IPS DF 4.7 (cell line): ENCODE results near the gene PAH.

Source experiments
- DNase-seq: peaks from one replicate; pipeline ENCODE4 v3.0.0-alpha.2; 2013; ENCODE audit warnings: low spot score; ENCODE audit errors: extremely low read depth

The PAH gene

DNA sequence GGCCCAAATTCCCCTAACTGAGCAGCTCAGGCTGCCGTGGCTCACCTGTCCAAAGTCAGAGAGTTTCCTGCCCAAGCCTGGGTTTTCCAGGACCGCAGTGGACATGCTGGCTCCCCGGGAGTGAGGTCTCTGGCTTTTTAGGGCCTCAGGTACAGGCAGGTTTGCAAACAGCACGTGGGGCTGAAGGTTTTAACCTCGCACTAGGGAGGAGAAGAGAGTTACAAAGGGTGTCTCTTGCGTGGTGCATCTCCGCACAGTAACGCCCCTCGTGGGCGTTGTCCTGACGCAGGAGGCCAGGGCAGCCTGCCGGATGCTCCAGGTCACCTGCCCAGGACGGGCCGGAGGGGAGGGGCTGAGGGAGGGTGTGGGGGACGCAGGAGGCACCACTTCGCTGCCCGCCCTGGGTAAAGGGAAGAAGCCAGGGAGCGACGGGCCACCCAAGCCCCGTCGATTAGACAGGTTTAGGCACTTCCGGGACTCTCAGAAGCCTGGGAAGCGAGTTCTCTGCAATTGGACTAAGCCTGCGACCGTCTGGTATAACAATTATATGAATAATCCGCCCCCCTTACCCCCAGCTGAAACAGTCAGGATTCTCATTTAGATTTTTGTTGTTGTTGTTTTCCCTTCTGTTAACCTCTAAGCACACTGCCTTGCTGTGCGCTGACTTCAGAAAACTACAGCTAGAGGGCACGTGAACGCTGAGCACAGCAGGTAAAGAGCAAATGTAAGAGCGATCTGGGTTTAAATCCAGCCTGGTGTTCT, at the start of gene PAH:
TSS of gene PAH (minus strand) at position 219 of the 762 bp plus-strand sequence. CDS start at position 105, 114 bp downstream.
- DNase-seq = peak; percentile 60

- DNase-seq = no peak
Observed at GRCh38 chr12:102966200-102966863, 49.3 kb upstream of the PAH start.

DNA sequence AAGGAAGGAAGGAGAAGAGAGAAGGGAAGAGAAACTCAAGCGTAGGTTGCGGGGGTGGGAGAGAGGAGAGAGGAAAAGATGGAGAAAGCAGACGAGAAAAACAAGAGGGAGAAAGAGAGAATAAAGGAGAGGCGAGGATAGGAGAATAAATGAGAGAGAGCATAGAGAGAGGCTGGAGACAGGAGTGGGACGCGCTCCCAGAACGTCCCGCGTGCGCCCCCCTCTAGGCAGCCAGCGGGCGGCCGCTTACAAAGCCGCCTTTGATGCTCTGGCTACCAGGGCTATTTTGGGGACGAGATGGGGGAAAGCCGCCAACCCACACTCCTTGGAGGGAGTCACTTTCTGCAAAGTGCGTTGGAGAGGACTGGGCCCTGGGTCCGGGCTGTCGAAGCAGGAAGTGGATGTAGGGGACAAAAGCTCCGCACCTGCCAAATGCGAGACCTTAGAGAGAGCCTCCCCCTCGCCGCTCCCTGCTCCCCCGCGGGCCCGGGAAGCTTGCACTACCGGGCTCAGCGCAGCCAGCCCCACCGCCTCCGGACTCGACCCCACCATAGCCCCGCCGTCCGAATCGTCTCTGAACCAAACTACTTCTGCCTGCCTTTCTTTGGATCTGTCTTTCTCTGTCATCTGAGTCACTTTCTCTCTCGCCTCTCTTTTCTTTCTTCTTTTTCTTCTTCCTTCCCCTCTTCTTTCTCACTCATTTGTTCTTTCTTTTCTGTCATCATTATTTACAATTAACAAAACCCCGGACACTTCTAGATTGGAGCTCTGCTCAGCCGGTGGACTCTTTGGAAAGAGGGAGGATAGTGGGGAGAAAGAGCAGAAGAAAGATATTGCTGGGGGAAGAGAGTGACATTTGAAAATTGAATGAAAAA, 48.5 kb upstream of the PAH start:
- DNase-seq = no peak

DNA sequence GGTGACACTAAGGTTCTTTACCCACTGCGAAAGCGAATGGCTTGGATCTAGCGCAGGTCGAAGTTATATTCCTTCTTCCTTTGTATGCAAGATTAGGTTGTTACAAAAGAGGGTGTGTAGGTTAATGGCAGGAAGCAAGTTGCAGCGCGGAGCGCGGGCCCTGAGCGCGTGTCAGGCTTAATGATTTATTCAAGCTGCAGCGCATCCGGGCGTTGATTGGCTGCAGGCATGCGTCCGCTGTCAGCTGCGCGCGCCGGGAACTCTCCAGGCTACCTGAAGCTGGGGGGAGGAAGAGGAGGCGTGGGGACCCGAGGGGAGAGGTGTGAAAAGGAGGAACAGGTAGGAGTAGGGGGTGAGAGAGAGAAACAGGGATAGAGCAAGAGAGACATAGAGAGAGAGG, 47.8 kb upstream of the PAH start:
- DNase-seq = no peak

DNA sequence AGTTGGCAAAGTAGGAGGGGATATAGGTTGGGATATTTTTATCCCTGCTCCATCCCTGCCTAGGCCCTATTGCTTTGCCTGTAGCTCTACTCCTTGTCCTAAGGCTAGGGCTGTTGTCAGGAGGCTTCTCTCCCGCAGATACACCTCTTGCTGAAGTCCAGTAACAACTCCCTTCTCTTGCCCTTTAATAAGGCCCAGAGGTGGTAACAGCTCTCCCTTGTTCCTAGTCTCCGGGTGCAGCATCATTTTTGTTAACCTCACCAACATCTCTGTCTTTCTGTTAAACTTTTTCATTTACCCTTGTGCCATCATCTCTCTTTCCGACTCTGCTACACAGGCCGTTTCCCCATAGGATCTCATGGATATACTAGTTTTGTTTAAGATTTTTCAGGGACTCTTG, 46.8 kb upstream of the PAH start:
- no peak for DNase-seq

DNA sequence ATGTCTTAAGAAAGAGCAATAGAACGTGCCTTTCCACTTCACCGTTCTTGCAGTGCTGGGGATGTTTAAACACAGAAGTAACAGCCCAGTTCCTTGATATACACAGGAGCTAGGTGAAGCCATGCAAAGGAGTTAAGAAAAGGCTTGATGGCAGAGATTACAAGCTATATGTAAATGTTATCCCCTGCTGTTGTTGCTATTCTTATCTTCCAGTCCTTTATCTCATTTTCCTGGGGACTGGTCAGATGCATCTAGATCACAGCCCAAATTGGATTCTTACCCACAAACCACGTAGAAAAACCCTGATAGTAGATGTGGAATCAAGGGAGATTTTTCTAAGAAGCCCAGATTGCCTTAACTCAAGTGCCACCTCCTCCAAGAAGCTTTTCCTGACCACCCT, 45.9 kb upstream of the PAH start:
- DNase-seq = no peak

- no peak for DNase-seq
Observed at GRCh38 chr12:102962532-102962931, 45.5 kb upstream of the PAH start.

DNA sequence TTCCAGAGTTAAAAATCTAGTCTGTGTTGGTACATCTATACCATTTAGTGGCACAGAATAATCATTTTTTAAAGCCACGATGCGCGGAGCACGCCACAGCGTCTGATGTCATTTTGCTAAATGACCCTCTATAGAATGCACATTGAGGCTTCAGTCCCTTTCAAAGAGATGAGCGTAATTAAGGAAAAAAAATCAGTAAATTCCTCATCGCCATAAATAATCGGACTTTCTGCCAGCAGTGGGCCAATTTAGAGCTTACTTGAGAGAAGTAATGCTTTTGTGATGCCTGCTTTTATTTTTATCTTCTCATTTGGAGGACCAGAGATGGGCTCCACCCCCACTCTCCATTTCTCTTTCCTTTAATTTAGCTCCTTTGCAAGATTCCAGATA, 44.4 kb upstream of the PAH start:
- no peak for DNase-seq

- DNase-seq = no peak
Observed at GRCh38 chr12:102960766-102961465, 43.9 kb upstream of the PAH start.

- DNase-seq = no peak
Observed at GRCh38 chr12:102959391-102959790, 42.3 kb upstream of the PAH start.

GRCh38 chr12:102958830-102959176, 41.8 kb upstream of the PAH start:
- no peak for DNase-seq

DNA sequence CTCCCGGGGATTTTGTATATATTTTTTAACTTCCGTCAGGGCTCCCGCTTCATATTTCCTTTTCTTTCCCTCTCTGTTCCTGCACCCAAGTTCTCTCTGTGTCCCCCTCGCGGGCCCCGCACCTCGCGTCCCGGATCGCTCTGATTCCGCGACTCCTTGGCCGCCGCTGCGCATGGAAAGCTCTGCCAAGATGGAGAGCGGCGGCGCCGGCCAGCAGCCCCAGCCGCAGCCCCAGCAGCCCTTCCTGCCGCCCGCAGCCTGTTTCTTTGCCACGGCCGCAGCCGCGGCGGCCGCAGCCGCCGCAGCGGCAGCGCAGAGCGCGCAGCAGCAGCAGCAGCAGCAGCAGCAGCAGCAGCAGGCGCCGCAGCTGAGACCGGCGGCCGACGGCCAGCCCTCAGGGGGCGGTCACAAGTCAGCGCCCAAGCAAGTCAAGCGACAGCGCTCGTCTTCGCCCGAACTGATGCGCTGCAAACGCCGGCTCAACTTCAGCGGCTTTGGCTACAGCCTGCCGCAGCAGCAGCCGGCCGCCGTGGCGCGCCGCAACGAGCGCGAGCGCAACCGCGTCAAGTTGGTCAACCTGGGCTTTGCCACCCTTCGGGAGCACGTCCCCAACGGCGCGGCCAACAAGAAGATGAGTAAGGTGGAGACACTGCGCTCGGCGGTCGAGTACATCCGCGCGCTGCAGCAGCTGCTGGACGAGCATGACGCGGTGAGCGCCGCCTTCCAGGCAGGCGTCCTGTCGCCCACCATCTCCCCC, 41.2 kb upstream of the PAH start:
- DNase-seq = no peak

- DNase-seq = no peak
Observed at GRCh38 chr12:102957339-102958050, 40.5 kb upstream of the PAH start, which contains the start of gene ASCL1. TSS of gene ASCL1 (plus strand) at chr12:102957674. CDS start at chr12:102958245, 571 bp downstream.

DNA sequence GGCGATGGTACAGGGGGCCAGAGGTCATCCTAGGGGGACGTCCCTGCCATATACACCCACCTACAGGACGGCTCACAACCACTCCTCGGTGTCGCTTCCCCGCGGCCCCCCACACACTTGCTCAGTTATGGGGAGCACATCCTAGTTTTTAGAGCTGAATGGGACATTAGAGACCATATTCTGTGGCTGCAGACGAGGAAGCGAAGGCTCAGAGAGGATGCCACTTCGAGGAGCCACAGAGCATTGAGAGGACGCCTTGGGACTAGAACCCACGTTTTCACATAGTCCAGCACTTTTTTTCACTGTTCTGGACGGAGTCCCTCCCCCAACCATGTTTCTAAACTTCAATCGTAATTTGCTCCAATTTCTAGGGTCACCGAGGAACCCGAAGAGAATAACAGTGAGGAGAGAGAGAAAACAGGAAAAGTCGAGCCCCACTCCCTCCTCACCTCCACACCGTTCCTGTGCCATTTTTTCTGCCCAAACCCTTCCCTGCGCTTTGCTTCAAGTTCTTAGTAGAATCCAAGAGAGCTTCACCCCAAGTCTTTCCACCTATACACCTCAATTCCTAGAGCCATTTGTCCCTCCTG, 39.8 kb upstream of the PAH start:
- no peak for DNase-seq

DNA sequence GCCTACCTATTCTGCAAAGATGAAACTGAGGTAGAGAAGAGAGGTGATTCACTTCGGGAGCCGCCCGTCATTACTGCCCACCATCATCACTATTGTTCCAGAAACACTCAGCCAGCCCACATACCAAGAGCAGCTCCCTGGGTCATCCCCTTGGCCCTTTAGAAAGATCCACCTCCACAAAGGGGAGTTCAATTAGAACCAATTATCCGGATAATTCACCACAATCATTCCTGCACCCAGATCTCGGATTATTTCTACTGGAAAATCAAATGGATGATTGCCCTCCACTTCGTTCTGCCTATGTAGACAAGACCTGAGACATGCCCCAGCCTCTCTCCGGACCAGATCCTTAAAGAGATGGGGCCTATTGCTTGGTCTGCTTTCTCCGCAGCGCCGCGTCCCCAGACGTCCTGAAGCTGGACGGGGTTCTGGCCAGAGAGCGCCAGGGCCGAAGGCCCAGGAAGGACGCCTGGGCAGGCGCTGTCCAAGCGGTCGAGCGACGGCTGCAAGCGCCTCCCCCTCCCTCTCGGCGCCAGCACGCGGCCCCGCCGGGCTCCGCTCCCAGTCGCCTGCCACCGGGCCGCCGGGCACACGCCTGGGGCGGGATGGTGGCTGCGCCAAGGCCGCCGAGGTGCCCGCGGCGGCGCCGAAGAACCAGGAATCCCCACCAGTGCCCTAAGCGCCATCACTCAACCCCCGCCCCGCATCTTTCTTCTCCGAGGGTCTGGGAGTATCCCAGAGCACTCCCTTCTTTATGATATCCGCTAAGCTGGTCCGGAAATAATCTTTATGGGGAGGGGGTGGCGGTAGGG, 39.1 kb upstream of the PAH start:
- DNase-seq = no peak

- no peak for DNase-seq
Observed at GRCh38 chr12:102954134-102954533, 37.1 kb upstream of the PAH start.

GRCh38 chr12:102953221-102953620, 36.2 kb upstream of the PAH start:
- DNase-seq = no peak

DNA sequence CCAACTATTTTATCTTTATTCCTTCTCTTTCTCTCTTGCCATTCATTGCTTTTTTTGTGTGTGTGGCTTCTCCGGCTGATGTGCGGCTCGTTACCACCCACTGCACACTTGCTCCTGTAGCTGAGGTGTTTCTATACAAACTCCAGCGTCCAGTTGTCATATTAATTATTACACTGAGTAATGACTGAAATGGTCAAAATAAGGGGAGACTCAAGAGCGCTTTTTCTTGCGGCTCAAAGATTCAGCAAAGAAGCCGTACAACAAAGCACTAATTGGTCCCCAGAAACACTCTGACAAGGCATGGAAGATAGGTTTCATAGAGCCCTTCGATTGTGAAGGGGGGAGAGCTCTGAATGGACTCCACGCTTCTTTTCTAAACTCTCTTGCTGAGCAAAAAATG, 34.8 kb upstream of the PAH start:
- no peak for DNase-seq
